Sigmoid colon (tissue), 7 donors: ENCODE measurements around the gene AGFG1. TPM values are rescaled to one million over a fixed set of nuclear protein-coding genes. Genes with fewer than 3 reads are reported as not detected.

ENCODE experiments used
- DNase-seq: peaks from one replicate; pipeline ENCODE4 v3.0.0-alpha.2; 2019
- H3K27ac ChIP-seq, 4 donors: fragments of 200-600 bp; sonication (generic); one replicate each; pipeline ENCODE4 v1.5.1; 2016 to 2019; ENCODE audit warnings: mild to moderate bottlenecking in 1 of 4
- H3K27me3 ChIP-seq, 3 donors: fragments of 200-600 bp; sonication (generic); one replicate each; pipeline ENCODE4 v1.5.1; 2019; ENCODE audit warnings: mild to moderate bottlenecking in 1 of 3
- H3K36me3 ChIP-seq, 4 donors: fragments of 200-600 bp; sonication (generic); one replicate each; pipeline ENCODE4 v1.5.1; 2016 to 2019
- H3K4me1 ChIP-seq, 4 donors: fragments of 200-600 bp; sonication (generic); one replicate each; pipeline ENCODE4 v1.5.1; 2017 to 2019
- H3K4me3 ChIP-seq, 4 donors: fragments of 200-600 bp; sonication (generic); one replicate each; pipeline ENCODE4 v1.5.1; 2017 to 2019; ENCODE audit warnings: mild to moderate bottlenecking in 2 of 4, moderate library complexity in 1 of 4
- H3K9me3 ChIP-seq, 4 donors: fragments of 200-600 bp in 3 of 4; sonication (generic) in 3 of 4; one replicate each; pipeline versions ENCODE4 v1.5.1 to v1.6.1; 2013 to 2019
- CTCF ChIP-seq, 4 experiments: fragments of 450-650 bp in 3 of 4; fragments of 200-600 bp in 1 of 4; IDR thresholded peaks; one replicate each; pipeline ENCODE4 v1.5.1; 2016 to 2019; ENCODE audit warnings: antibody characterized with exemption in 4 of 4, mild to moderate bottlenecking in 3 of 4, moderate library complexity in 2 of 4
- EP300 ChIP-seq, 4 donors: sonication (generic); formaldehyde crosslinking; IDR thresholded peaks; one replicate each; pipeline ENCODE4 v1.6.1; 2017; ENCODE audit warnings: antibody characterized with exemption in 4 of 4
- POLR2A ChIP-seq, 2 donors: fragments of 450-650 bp; IDR thresholded peaks; one replicate each; pipeline ENCODE4 v1.6.1; 2016; ENCODE audit warnings: antibody characterized with exemption in 2 of 2, mild to moderate bottlenecking in 2 of 2, moderate library complexity in 2 of 2
- POLR2AphosphoS5 ChIP-seq, 4 donors: sonication (generic); formaldehyde crosslinking; IDR thresholded peaks; one replicate each; pipeline ENCODE4 v1.6.1; 2017; ENCODE audit warnings: antibody characterized with exemption in 4 of 4
- WGBS, 2 donors: extraction: QIAGEN DNeasy Blood & Tissue Kit; methylation state at CpG; one replicate each; pipeline ENCODE4 v1.1.7; 2013; 5-methylcytosine and 5-hydroxymethylcytosine counted together
- intact Hi-C: fragments of 100-400 bp; cut with DNase I; formaldehyde crosslinking; loops from one replicate; pipeline ENCODE4 v1.15.1; 2023
- polyA plus RNA-seq, 3 donors: library from polyadenylated mRNA; stranded (reverse); fragments of 200-250 nt; gene quantifications; one replicate each; pipeline ENCODE4 v1.2.3, GENCODE V29; 2013
- total RNA-seq, 4 donors: library from RNA; depleted of rRNA; stranded (reverse); fragments of >200 nt; gene quantifications; one replicate each; pipeline ENCODE4 v1.1.0, GENCODE V29; 2016
- donor health status: healthy with polysubstance abuse.
- donor health status: Bipolar disorder and iron deficiency.
- donor health status: healthy.

Gene AGFG1
- 10 to 100 TPM; 41.8 to 53.9 (median 44.1) TPM for total RNA-seq
- 10 to 100 TPM; 36.0 to 49.5 (median 43.6) TPM for polyA plus RNA-seq

- Histone ChIP-seq H3K27ac (peak within 1 kb of the TSS; percentile 92 to 94 (median 94)), H3K4me3 (peak within 1 kb of the TSS; percentile 87 to 99 (median 98)), H3K9me3 (no peaks in the 10 kb centered on the region), H3K36me3 (no peaks in the 10 kb centered on the region), H3K27me3 (no peaks in the 10 kb centered on the region), H3K4me1 (peaks cover 0 to 34% (median 24%) of the 10 kb centered on the region in 4 donors)
- TF ChIP-seq CTCF (IDR thresholded peaks at IDR 0.05), result peak; percentile 80 to 97 (median 92)
- peak; percentile 63 to 83 (median 76) for TF ChIP-seq POLR2AphosphoS5 (IDR thresholded peaks at IDR 0.05)
- TF ChIP-seq POLR2A (IDR thresholded peaks at IDR 0.05), result no peak
- intact Hi-C loops, result loop anchor here (5.0 to 10.0 kb wide), 3 partner anchors 45 to 295 kb away; no protein-coding TSS in a partner anchor
- 0 to 1% methylated on average over 28 of the region's 28 CpGs for WGBS, 2 donors
- DNase-seq, result peak; percentile 89
These were observed at the start of gene AGFG1 for GRCh38 chr2:227471924-227472264. Gene AGFG1 (plus strand): TSS chr2:227472156. CDS start chr2:227472422, 266 bp downstream.

GRCh38 chr2:227423656-227424499 is 48.1 kb upstream of the AGFG1 start:
- Histone ChIP-seq H3K27me3 (no peaks in the 10 kb centered on the region), H3K36me3 (no peaks in the 10 kb centered on the region), H3K9me3 (no peaks in the 10 kb centered on the region), H3K4me3 (no peak overlapping the region), H3K27ac (no peak overlapping the region), H3K4me1 (no peaks in the 10 kb centered on the region)
- TF ChIP-seq POLR2AphosphoS5 (IDR thresholded peaks at IDR 0.05) (no peak), EP300 (IDR thresholded peaks at IDR 0.05) (no peak), CTCF (IDR thresholded peaks at IDR 0.05) (no peak)
- DNase-seq, result no peak
- 87 to 91% methylated on average over 10 of the region's 10 CpGs for WGBS, 2 donors
- intact Hi-C loops, result no loop called here

- Histone ChIP-seq H3K9me3 (peaks cover 0 to 9% (median 2%) of the 10 kb centered on the region in 4 donors), H3K27ac (no peak overlapping the region), H3K36me3 (no peaks in the 10 kb centered on the region), H3K4me3 (no peak overlapping the region), H3K4me1 (no peaks in the 10 kb centered on the region), H3K27me3 (no peaks in the 10 kb centered on the region)
- DNase-seq, result no peak
- 91% methylated on average over 8 of the region's 8 CpGs for WGBS, 2 donors
- intact Hi-C loops, result no loop called here
- TF ChIP-seq CTCF (IDR thresholded peaks at IDR 0.05), result no peak
- no peak for TF ChIP-seq POLR2AphosphoS5 (IDR thresholded peaks at IDR 0.05)
- no peak for TF ChIP-seq POLR2A (IDR thresholded peaks at IDR 0.05)
- no peak for TF ChIP-seq EP300 (IDR thresholded peaks at IDR 0.05)
These were observed 43.1 kb upstream of the AGFG1 start for GRCh38 chr2:227428731-227429285.

- Histone ChIP-seq H3K27me3 (no peaks in the 10 kb centered on the region), H3K4me1 (no peaks in the 10 kb centered on the region), H3K4me3 (no peak overlapping the region), H3K36me3 (no peaks in the 10 kb centered on the region), H3K27ac (no peak overlapping the region), H3K9me3 (peaks cover 0 to 9% (median 2%) of the 10 kb centered on the region in 4 donors)
- no peak for DNase-seq
- TF ChIP-seq EP300 (IDR thresholded peaks at IDR 0.05) (no peak), POLR2AphosphoS5 (IDR thresholded peaks at IDR 0.05) (no peak), CTCF (IDR thresholded peaks at IDR 0.05) (no peak), POLR2A (IDR thresholded peaks at IDR 0.05) (no peak)
- 42 to 84% methylated on average over 3 of the region's 3 CpGs for WGBS, 2 donors
- intact Hi-C loops, result no loop called here
These were observed 41.3 kb upstream of the AGFG1 start for GRCh38 chr2:227430639-227431038.
